WTC11 (cell line): ENCODE data around the gene ATP11A. TPM values are rescaled to one million over a fixed set of nuclear protein-coding genes. Genes with fewer than 3 reads are reported as not detected.

ENCODE experiments used
- ATAC-seq: fragments of 200-7000 bp; cut with Tn5 transposase; 2 replicates; pipeline ENCODE4 v1.10.0; 2021; ENCODE audit warnings: mild to moderate bottlenecking, moderate library complexity
- CTCF ChIA-PET: fragments of 300-600 bp; sonication (Branson Sonifier 250); formaldehyde crosslinking; loops from one replicate; lab custom pipeline; 2021; ENCODE audit warnings: antibody characterized with exemption; lab: Charles Lee
- POLR2A ChIA-PET: fragments of 350-600 bp; sonication (Branson Sonifier 250); formaldehyde crosslinking; loops from one replicate; lab custom pipeline; 2021; ENCODE audit warnings: antibody characterized with exemption; lab: Charles Lee
- DNase-seq: peaks from one replicate; pipeline ENCODE4 v3.0.0; 2021; ENCODE audit warnings: low spot score
- H3K27ac Mint-ChIP-seq: 2 replicates; pipeline ENCODE4 v1.8.0; 2021; ENCODE audit warnings: mixed read lengths
- H3K27me3 Mint-ChIP-seq: 2 replicates; pipeline ENCODE4 v1.8.0; 2021; ENCODE audit warnings: low read depth, mild to moderate bottlenecking, moderate library complexity, mixed read lengths
- H3K36me3 Mint-ChIP-seq: 2 replicates; pipeline ENCODE4 v1.8.0; 2021; ENCODE audit warnings: mixed read lengths
- H3K4me1 Mint-ChIP-seq: 2 replicates; pipeline ENCODE4 v1.8.0; 2022; ENCODE audit warnings: mixed read lengths
- H3K4me3 Mint-ChIP-seq: 2 replicates; pipeline ENCODE4 v1.8.0; 2021; ENCODE audit warnings: mild to moderate bottlenecking, moderate library complexity, mixed read lengths
- H3K9me3 Mint-ChIP-seq: 2 replicates; pipeline ENCODE4 v1.8.0; 2021; ENCODE audit warnings: mixed read lengths
- CREB1 ChIP-seq: sonication (generic); formaldehyde crosslinking; IDR thresholded peaks from 2 replicates; pipeline ENCODE4 v1.8.0; 2023; ENCODE audit warnings: mild to moderate bottlenecking, missing genetic modification reagents
- E2F4 ChIP-seq: sonication (generic); formaldehyde crosslinking; IDR thresholded peaks from 2 replicates; pipeline ENCODE4 v1.8.1; 2022; ENCODE audit warnings: low read depth, mild to moderate bottlenecking, moderate library complexity, missing genetic modification reagents, borderline replicate concordance
- E2F5 ChIP-seq: sonication (generic); formaldehyde crosslinking; IDR thresholded peaks from 2 replicates; pipeline ENCODE4 v1.8.1; 2022; ENCODE audit warnings: mild to moderate bottlenecking, moderate library complexity, missing genetic modification reagents
- FOXK1 ChIP-seq: sonication (generic); formaldehyde crosslinking; IDR thresholded peaks from 2 replicates; pipeline ENCODE4 v1.8.0; 2022; ENCODE audit warnings: mild to moderate bottlenecking, moderate library complexity, missing genetic modification reagents
- FOXP1 ChIP-seq: sonication (generic); formaldehyde crosslinking; IDR thresholded peaks from 2 replicates; pipeline ENCODE4 v1.8.0; 2022; ENCODE audit warnings: missing genetic modification reagents, mild to moderate bottlenecking, moderate library complexity, borderline replicate concordance
- GRHL2 ChIP-seq: fragments of 250-450 bp; sonication (Bioruptor Pico); IDR thresholded peaks from 2 replicates; pipeline ENCODE4 v1.8.0; 2022; ENCODE audit warnings: mild to moderate bottlenecking, moderate library complexity; ENCODE audit not compliant: insufficient replicate concordance, severe bottlenecking
- GTF2I ChIP-seq: fragments of 250-450 bp; sonication (Bioruptor Pico); conservative IDR thresholded peaks from 2 replicates; pipeline ENCODE4 v1.4.0; 2021; ENCODE audit warnings: mild to moderate bottlenecking
- IRF2 ChIP-seq: sonication (generic); formaldehyde crosslinking; IDR thresholded peaks from 2 replicates; pipeline ENCODE4 v1.8.0; 2022; ENCODE audit warnings: low read depth, missing genetic modification reagents, borderline replicate concordance
- KAT7 ChIP-seq: sonication (generic); formaldehyde crosslinking; IDR thresholded peaks from 2 replicates; pipeline ENCODE4 v1.8.1; 2023; ENCODE audit warnings: missing genetic modification reagents, mild to moderate bottlenecking, borderline replicate concordance
- SMAD3 ChIP-seq: sonication (generic); formaldehyde crosslinking; IDR thresholded peaks from 2 replicates; pipeline ENCODE4 v1.8.0; 2022; ENCODE audit warnings: missing genetic modification reagents, mild to moderate bottlenecking, borderline replicate concordance
- USF1 ChIP-seq: sonication (generic); formaldehyde crosslinking; IDR thresholded peaks from 2 replicates; pipeline ENCODE4 v1.8.0; 2022; ENCODE audit warnings: mild to moderate bottlenecking, missing genetic modification reagents
- ZNF121 ChIP-seq: sonication (generic); formaldehyde crosslinking; IDR thresholded peaks from 2 replicates; pipeline ENCODE4 v1.8.0; 2023; ENCODE audit warnings: missing genetic modification reagents
- ZNF219 ChIP-seq: sonication (generic); formaldehyde crosslinking; IDR thresholded peaks from 2 replicates; pipeline ENCODE4 v1.8.0; 2023; ENCODE audit warnings: missing genetic modification reagents, mild to moderate bottlenecking, borderline replicate concordance
- ZNF263 ChIP-seq: sonication (generic); formaldehyde crosslinking; IDR thresholded peaks from 2 replicates; pipeline ENCODE4 v1.8.1; 2022; ENCODE audit warnings: low read depth, mild to moderate bottlenecking, moderate library complexity, missing genetic modification reagents
- ZNF532 ChIP-seq: fragments of 250-450 bp; sonication (Bioruptor Pico); IDR thresholded peaks from 2 replicates; pipeline ENCODE4 v1.9.0; 2021; ENCODE audit warnings: mild to moderate bottlenecking, borderline replicate concordance
- total RNA-seq: library from RNA; stranded (reverse); gene quantifications from 3 replicates; pipeline ENCODE4 v1.2.3, GENCODE V29; 2021
- TF ChIP-seq, protein P1 (sequence below): fragments of 250-450 bp; sonication (Bioruptor Pico); IDR thresholded peaks from 2 replicates; pipeline ENCODE4 v2.1.2; 2022; ENCODE audit warnings: mild to moderate bottlenecking, moderate library complexity
- TF ChIP-seq, protein P2 (sequence below): sonication (generic); formaldehyde crosslinking; IDR thresholded peaks from 2 replicates; pipeline ENCODE4 v1.8.1; 2022; ENCODE audit warnings: missing genetic modification reagents, borderline replicate concordance
- TF ChIP-seq, protein P3 (sequence below): sonication (generic); formaldehyde crosslinking; IDR thresholded peaks from 2 replicates; pipeline ENCODE4 v1.8.1; 2023; ENCODE audit warnings: mild to moderate bottlenecking, missing genetic modification reagents

The ATP11A gene
- total RNA-seq, 1 experiment from 2014 or later, result 100 TPM

DNA sequence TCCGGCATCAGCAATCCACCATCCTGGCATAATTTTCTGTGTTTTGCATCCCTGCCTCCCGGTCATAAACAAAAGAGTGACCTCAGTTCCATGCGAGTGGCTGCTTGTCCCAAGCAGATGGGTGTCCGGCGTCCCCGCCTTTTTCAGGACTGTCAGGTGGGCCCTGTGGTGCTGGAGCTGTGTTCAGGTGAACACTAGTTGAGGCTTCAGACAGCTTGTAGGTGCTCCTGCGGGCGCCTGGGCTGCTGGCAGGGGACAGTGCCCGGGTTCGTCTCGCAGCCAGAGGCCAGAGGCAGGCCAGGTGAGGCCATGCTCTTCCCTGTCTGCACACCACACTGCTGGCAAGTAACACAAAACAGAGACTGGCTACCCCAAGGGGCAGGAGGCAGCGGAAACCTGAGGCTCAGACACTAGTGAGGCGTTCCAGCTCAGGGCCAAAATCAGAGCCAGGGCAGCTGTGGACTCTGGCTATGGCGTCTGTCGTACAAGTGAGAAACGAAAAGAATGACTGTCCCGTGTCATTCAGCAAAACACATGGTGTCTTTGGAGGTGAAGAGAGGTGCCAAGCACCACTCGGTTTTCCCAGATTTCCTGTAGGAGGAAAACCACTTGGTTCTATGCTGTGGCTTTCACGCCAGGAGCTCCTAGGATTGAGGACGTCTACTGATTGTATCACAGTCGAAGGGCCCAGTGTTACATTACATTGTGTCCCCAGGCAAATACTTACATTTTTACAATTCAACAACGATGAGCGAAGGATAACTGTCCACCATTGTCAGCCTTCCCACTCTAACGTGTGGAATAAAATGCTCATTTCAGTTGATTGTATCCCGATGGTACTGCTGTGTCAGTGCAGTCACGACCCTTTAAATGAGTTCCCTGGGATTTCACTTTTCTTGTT, 104.0 kb downstream of the ATP11A start:
- peaks cover 37% of the 10 kb centered on the region for H3K9me3 Mint-ChIP-seq
- no peaks in the 10 kb centered on the region for H3K27me3 Mint-ChIP-seq
- DNase-seq, result peak; percentile 8
- no peak for TF ChIP-seq ZNF219 (CRISPR knock-in tag)
- TF ChIP-seq E2F4, result no peak
- no peak for TF ChIP-seq FOXP1 (CRISPR knock-in tag)
- TF ChIP-seq, protein P1, sequence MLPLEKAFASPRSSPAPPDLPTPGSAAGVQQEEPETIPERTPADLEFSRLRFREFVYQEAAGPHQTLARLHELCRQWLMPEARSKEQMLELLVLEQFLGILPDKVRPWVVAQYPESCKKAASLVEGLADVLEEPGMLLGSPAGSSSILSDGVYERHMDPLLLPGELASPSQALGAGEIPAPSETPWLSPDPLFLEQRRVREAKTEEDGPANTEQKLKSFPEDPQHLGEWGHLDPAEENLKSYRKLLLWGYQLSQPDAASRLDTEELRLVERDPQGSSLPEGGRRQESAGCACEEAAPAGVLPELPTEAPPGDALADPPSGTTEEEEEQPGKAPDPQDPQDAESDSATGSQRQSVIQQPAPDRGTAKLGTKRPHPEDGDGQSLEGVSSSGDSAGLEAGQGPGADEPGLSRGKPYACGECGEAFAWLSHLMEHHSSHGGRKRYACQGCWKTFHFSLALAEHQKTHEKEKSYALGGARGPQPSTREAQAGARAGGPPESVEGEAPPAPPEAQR (CRISPR knock-in tag), result no peak
- TF ChIP-seq, protein P2, sequence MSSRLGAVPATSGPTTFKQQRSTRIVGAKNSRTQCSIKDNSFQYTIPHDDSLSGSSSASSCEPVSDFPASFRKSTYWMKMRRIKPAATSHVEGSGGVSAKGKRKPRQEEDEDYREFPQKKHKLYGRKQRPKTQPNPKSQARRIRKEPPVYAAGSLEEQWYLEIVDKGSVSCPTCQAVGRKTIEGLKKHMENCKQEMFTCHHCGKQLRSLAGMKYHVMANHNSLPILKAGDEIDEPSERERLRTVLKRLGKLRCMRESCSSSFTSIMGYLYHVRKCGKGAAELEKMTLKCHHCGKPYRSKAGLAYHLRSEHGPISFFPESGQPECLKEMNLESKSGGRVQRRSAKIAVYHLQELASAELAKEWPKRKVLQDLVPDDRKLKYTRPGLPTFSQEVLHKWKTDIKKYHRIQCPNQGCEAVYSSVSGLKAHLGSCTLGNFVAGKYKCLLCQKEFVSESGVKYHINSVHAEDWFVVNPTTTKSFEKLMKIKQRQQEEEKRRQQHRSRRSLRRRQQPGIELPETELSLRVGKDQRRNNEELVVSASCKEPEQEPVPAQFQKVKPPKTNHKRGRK (CRISPR knock-in tag), result no peak
- TF ChIP-seq FOXK1, result no peak
- TF ChIP-seq E2F5 (CRISPR knock-in tag), result no peak
- TF ChIP-seq CREB1 (CRISPR knock-in tag), result no peak
- TF ChIP-seq GTF2I (CRISPR knock-in tag), result no peak
- no peak for TF ChIP-seq USF1 (CRISPR knock-in tag)
- no peak for ATAC-seq
- H3K36me3 Mint-ChIP-seq, result peaks cover 45% of the 10 kb centered on the region
- H3K4me3 Mint-ChIP-seq, result no peak overlapping the region
- POLR2A ChIA-PET, result no interaction called here
- CTCF ChIA-PET, result no interaction called here
- H3K27ac Mint-ChIP-seq, result no peak overlapping the region; the same call in 1 of the 2 replicates
- H3K4me1 Mint-ChIP-seq, result peaks cover 28% of the 10 kb centered on the region

DNA sequence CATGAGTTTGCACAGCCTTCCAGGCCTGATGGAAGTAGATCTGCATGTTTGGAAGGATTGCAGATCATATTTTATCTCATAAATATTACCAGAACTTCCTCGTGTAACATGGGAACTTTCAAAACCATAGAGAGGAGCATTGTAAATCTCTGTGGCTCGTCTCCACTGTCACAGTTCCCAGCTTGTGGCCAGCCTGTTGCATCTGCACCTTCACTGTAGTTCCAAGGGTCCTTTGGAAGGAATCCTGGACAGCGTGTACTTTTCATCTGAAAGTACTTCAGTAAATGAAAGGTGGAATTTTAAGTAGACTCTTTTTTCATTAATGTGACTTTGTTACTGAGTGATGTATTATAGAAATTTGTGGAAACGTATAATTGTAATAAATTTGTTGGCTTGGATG, 105.4 kb downstream of the ATP11A start:
- Mint-ChIP-seq H3K4me3 (no peak overlapping the region), H3K27me3 (no peaks in the 10 kb centered on the region), H3K27ac (no peak overlapping the region), H3K4me1 (peaks cover 28% of the 10 kb centered on the region), H3K36me3 (peaks cover 41% of the 10 kb centered on the region), H3K9me3 (peaks cover 39% of the 10 kb centered on the region)
- ChIA-PET POLR2A (no interaction called here), CTCF (no interaction called here)
- TF ChIP-seq SMAD3 (CRISPR knock-in tag) (no peak), E2F5 (CRISPR knock-in tag) (no peak), ZNF263 (no peak), IRF2 (CRISPR knock-in tag) (no peak), ZNF532 (CRISPR knock-in tag) (no peak), GRHL2 (no peak), KAT7 (CRISPR knock-in tag) (no peak), ZNF121 (CRISPR knock-in tag) (no peak)
- TF ChIP-seq, protein P2 (CRISPR knock-in tag), result no peak
- TF ChIP-seq, protein P3, sequence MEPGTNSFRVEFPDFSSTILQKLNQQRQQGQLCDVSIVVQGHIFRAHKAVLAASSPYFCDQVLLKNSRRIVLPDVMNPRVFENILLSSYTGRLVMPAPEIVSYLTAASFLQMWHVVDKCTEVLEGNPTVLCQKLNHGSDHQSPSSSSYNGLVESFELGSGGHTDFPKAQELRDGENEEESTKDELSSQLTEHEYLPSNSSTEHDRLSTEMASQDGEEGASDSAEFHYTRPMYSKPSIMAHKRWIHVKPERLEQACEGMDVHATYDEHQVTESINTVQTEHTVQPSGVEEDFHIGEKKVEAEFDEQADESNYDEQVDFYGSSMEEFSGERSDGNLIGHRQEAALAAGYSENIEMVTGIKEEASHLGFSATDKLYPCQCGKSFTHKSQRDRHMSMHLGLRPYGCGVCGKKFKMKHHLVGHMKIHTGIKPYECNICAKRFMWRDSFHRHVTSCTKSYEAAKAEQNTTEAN, result no peak
- ATAC-seq (no peak), DNase-seq (no peak)
